PFSK-1 (cell line): ENCODE results near the gene UBE2O.

Experiments
- FOXP2 ChIP-seq: optimal IDR thresholded peaks from 2 replicates; pipeline ENCODE3; 2011; ENCODE audit warnings: borderline replicate concordance, control low read depth, inconsistent platforms; ENCODE audit not compliant: insufficient read depth; ENCODE audit errors: extremely low read length, extremely low read depth
- POLR2AphosphoS5 ChIP-seq: IDR thresholded peaks from 2 replicates; pipeline ENCODE4 v1.6.1; 2012; ENCODE audit warnings: low read depth, mild to moderate bottlenecking, control low read depth, low read length, moderate library complexity
- REST ChIP-seq, 2 experiments: IDR thresholded peaks; 2 replicates each; pipeline versions ENCODE4 v1.6.1 to v1.8.0; 2011 to 2012; ENCODE audit warnings: low read depth in 2 of 2, low read length in 2 of 2, control low read depth in 1 of 2, inconsistent platforms in 1 of 2, mild to moderate bottlenecking in 1 of 2, moderate library complexity in 1 of 2; ENCODE audit not compliant: insufficient read depth in 1 of 2
- SIN3A ChIP-seq: IDR thresholded peaks from 2 replicates; pipeline ENCODE4 v1.6.1; 2012; ENCODE audit warnings: mild to moderate bottlenecking, low read length, moderate library complexity, borderline replicate concordance; ENCODE audit not compliant: insufficient read depth
- TAF1 ChIP-seq: IDR thresholded peaks from 2 replicates; pipeline ENCODE4 v1.6.1; 2012; ENCODE audit warnings: low read length, control low read depth, borderline replicate concordance; ENCODE audit not compliant: insufficient read depth

UBE2O gene

GRCh38 chr17:76499267-76499667 is 46.3 kb upstream of the UBE2O start:
- TF ChIP-seq FOXP2 (no peak), REST (IDR thresholded peaks at IDR 0.05; ENCODE audit: insufficient read depth in 1 of 2, low read depth in 2 of 2, low read length in 2 of 2) (no peak), POLR2AphosphoS5 (no peak), TAF1 (no peak), SIN3A (no peak)

DNA sequence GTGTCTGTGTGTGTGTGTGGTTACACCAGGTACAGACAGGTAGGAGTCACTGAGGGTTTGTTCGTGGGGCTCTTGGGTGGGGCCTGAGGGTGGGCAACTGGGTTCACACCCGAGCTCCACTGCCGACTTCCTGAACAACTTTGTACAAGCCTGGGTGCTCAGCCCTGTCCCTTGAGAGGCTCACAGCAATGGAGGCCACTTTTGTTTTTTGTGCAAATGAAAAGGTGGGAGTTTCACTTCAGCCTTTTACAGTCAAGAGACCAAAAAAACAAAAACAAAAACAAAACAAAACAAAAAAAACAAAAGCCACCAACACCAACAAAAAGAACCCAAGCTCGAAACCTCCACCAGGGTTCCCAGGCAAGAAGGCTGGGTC is 45.9 kb upstream of the UBE2O start:
- TF ChIP-seq SIN3A (no peak), FOXP2 (no peak), TAF1 (no peak)

- TF ChIP-seq REST (IDR thresholded peaks at IDR 0.05; ENCODE audit: insufficient read depth in 1 of 2, low read depth in 2 of 2, low read length in 2 of 2) (no peak), FOXP2 (peak; percentile 36), POLR2AphosphoS5 (no peak), SIN3A (no peak), TAF1 (no peak)
Observed at GRCh38 chr17:76497979-76498875, 45.3 kb upstream of the UBE2O start.

DNA sequence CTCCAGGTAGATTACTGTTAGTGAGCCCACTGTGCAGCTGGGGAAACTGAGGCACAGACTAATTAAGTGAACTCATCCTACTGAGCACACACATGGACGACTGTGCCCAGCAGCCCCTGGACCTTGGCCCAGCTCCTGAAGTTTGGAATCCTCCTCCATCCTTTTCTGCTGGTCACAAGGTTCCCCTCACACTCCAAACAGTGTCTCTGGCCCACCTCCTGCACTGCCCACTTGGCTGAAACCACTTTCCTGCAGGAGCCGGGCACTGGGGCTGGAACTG is 44.7 kb upstream of the UBE2O start:
- no peak for TF ChIP-seq SIN3A
- TF ChIP-seq POLR2AphosphoS5: no peak
- no peak for TF ChIP-seq REST (IDR thresholded peaks at IDR 0.05; ENCODE audit: insufficient read depth in 1 of 2, low read depth in 2 of 2, low read length in 2 of 2)
- no peak for TF ChIP-seq FOXP2
- no peak for TF ChIP-seq TAF1

DNA sequence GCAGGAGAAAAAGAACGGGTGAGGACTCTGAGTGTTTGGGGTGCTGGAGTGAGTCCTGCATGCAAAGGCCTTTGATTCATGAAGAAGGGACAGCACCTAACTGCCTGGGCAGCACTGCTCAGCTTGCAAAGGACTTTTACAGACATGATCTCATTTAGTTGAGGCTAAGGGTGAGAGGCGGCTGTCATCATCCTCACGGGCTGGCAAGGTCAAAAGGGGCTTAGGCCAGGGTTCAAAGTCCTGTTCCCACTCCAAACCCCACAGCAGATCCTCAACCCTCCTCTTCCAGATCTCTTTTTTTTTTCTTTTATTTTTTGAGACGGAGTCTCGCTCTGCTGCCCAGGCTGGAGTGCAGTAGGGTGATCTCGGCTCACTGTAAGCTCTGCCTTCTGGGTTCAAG is 43.5 kb upstream of the UBE2O start:
- TF ChIP-seq POLR2AphosphoS5: no peak
- no peak for TF ChIP-seq FOXP2
- TF ChIP-seq TAF1: no peak
- no peak for TF ChIP-seq REST (IDR thresholded peaks at IDR 0.05; ENCODE audit: insufficient read depth in 1 of 2, low read depth in 2 of 2, low read length in 2 of 2)
- TF ChIP-seq SIN3A: no peak
